Activated B cell treated with CpG ODN at 0.5 μM for 24 hours (primary cell): ENCODE measurements around the gene WARS2. TPM values are rescaled to one million over a fixed set of nuclear protein-coding genes. Genes with fewer than 3 reads are reported as not detected.

ENCODE experiments used
- ATAC-seq: fragments of 200-7000 bp; cut with Tn5 transposase; one replicate; pipeline ENCODE4 v1.10.0; 2021; ENCODE audit warnings: low read depth, mild to moderate bottlenecking, moderate library complexity
- CTCF ChIA-PET: fragments of 350-600 bp; sonication (Branson Sonifier 250); formaldehyde crosslinking; loops from one replicate; lab custom pipeline; 2021; ENCODE audit warnings: antibody characterized with exemption; lab: Charles Lee
- POLR2A ChIA-PET: fragments of 350-600 bp; sonication (Branson Sonifier 250); formaldehyde crosslinking; loops from one replicate; lab custom pipeline; 2021; ENCODE audit warnings: antibody characterized with exemption; lab: Charles Lee
- DNase-seq: peaks from one replicate; pipeline ENCODE4 v3.0.0; 2022
- H3K27ac Mint-ChIP-seq: one replicate; pipeline ENCODE4 v1.8.0; 2020; ENCODE audit warnings: mixed read lengths
- H3K27me3 Mint-ChIP-seq: one replicate; pipeline ENCODE4 v1.8.0; 2021; ENCODE audit warnings: mixed read lengths
- H3K36me3 Mint-ChIP-seq: one replicate; pipeline ENCODE4 v1.8.0; 2021; ENCODE audit warnings: low read depth, mixed read lengths
- H3K4me1 Mint-ChIP-seq: one replicate; pipeline ENCODE4 v1.8.0; 2021; ENCODE audit warnings: mixed read lengths
- H3K4me3 Mint-ChIP-seq: one replicate; pipeline ENCODE4 v1.8.0; 2020; ENCODE audit warnings: mild to moderate bottlenecking, mixed read lengths
- H3K9me3 Mint-ChIP-seq: one replicate; pipeline ENCODE4 v1.8.0; 2020; ENCODE audit warnings: mixed read lengths
- intact Hi-C: fragments of 100-400 bp; cut with micrococcal nuclease; formaldehyde crosslinking; loops from one replicate; pipeline ENCODE4 v1.15.1; 2024
- total RNA-seq: library from RNA; stranded (reverse); gene quantifications from 2 replicates; pipeline ENCODE4 v1.2.3, GENCODE V29; 2022
- TF ChIP-seq, protein P1 (sequence below): fragments of 200-600 bp; IDR thresholded peaks from one replicate; pipeline ENCODE4 v1.8.0; 2022; ENCODE audit warnings: antibody characterized with exemption, mild to moderate bottlenecking

The WARS2 gene
- total RNA-seq, 1 donor from 2014 or later, result 15.1 TPM

- CTCF ChIA-PET, result no interaction called here
- POLR2A ChIA-PET, result interaction anchor here (0.6 to 1.7 kb wide), 5 partner anchors 13 to 1774 kb away, joined by 3 to 4 read pairs (median 4); partner anchors contain the start of genes MAN1A2 and SEC22B
- H3K36me3 Mint-ChIP-seq, result peaks cover 14% of the 10 kb centered on the region
- H3K9me3 Mint-ChIP-seq, result no peaks in the 10 kb centered on the region
- peaks cover 4% of the 10 kb centered on the region for H3K4me1 Mint-ChIP-seq
- DNase-seq (peak; percentile 27), ATAC-seq (no peak)
- intact Hi-C loops, result loop anchor here (5.0 to 10.0 kb wide), 3 partner anchors 186 to 1774 kb away; partner anchors contain the start of genes MAN1A2 and SEC22B
- no peaks in the 10 kb centered on the region for H3K27me3 Mint-ChIP-seq
- TF ChIP-seq, protein P1, sequence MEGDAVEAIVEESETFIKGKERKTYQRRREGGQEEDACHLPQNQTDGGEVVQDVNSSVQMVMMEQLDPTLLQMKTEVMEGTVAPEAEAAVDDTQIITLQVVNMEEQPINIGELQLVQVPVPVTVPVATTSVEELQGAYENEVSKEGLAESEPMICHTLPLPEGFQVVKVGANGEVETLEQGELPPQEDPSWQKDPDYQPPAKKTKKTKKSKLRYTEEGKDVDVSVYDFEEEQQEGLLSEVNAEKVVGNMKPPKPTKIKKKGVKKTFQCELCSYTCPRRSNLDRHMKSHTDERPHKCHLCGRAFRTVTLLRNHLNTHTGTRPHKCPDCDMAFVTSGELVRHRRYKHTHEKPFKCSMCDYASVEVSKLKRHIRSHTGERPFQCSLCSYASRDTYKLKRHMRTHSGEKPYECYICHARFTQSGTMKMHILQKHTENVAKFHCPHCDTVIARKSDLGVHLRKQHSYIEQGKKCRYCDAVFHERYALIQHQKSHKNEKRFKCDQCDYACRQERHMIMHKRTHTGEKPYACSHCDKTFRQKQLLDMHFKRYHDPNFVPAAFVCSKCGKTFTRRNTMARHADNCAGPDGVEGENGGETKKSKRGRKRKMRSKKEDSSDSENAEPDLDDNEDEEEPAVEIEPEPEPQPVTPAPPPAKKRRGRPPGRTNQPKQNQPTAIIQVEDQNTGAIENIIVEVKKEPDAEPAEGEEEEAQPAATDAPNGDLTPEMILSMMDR, result no peak
- no peak overlapping the region for H3K4me3 Mint-ChIP-seq
- no peak overlapping the region for H3K27ac Mint-ChIP-seq
Measured at GRCh38 chr1:119141020-119141424, 569 bp upstream of the WARS2 start.

DNA sequence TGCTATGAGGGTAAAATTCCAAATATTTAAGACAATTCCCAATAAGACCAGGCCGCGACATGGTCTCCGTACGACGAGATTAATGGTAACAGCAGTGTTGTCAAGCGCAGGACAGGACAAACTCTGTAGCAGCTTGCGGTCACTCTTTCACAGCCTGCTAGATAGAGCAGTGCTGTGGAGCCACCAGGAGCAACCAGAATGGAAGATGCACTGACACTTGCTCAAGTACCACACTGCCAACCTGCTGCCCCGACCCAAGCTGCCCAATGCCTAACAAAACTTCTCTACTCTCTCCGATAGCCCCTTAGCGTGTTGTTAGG is 636 bp downstream of the WARS2 start:
- peaks cover 4% of the 10 kb centered on the region for H3K4me1 Mint-ChIP-seq
- H3K9me3 Mint-ChIP-seq, result no peaks in the 10 kb centered on the region
- ChIA-PET POLR2A (interaction anchor here (1.0 to 1.7 kb wide), 4 partner anchors 12 to 1773 kb away, joined by 3 to 4 read pairs (median 4); partner anchors contain the start of genes MAN1A2 and SEC22B), CTCF (no interaction called here)
- ATAC-seq (peak; percentile 21), DNase-seq (no peak)
- H3K27ac Mint-ChIP-seq, result no peak overlapping the region
- H3K4me3 Mint-ChIP-seq, result no peak overlapping the region
- H3K27me3 Mint-ChIP-seq, result no peaks in the 10 kb centered on the region
- TF ChIP-seq, protein P1, result no peak
- H3K36me3 Mint-ChIP-seq, result peaks cover 10% of the 10 kb centered on the region
- intact Hi-C loops, result loop anchor here (1.0 to 10.0 kb wide), 4 partner anchors 187 to 1773 kb away; partner anchors contain the start of genes GDAP2, MAN1A2, SEC22B and WDR3

- ChIA-PET CTCF (no interaction called here), POLR2A (interaction anchor here (1.7 kb wide), 1 partner anchor 12 kb away, joined by 4 read pairs; no protein-coding TSS in a partner anchor)
- H3K9me3 Mint-ChIP-seq, result no peaks in the 10 kb centered on the region
- TF ChIP-seq, protein P1, result no peak
- H3K4me3 Mint-ChIP-seq, result no peak overlapping the region
- H3K4me1 Mint-ChIP-seq, result peaks cover 4% of the 10 kb centered on the region
- ATAC-seq (no peak), DNase-seq (no peak)
- no peak overlapping the region for H3K27ac Mint-ChIP-seq
- H3K27me3 Mint-ChIP-seq, result no peaks in the 10 kb centered on the region
- H3K36me3 Mint-ChIP-seq, result peaks cover 8% of the 10 kb centered on the region
- intact Hi-C loops, result no loop called here
Measured at GRCh38 chr1:119139403-119139802, 1.1 kb downstream of the WARS2 start.

DNA sequence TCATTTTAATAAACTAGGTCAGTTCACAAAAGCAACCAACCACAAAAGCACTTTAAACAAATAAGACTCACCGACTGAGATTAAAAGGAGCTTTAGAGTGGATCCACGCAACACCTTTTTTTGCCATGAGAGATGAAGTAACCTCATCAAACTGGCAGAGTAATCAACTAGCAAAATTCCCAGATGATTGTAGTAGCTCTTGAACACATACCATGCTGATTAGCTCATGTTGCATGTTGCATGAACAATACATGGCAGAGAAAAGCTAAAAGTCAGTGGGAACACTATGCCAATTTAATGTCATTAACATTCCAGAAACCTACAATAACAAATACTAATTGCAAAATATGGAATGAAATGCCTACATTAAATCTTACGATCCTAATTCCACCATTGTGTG is 4.1 kb downstream of the WARS2 start:
- no peaks in the 10 kb centered on the region for H3K9me3 Mint-ChIP-seq
- no peaks in the 10 kb centered on the region for H3K27me3 Mint-ChIP-seq
- POLR2A ChIA-PET, result no interaction called here
- ATAC-seq (no peak), DNase-seq (no peak)
- H3K36me3 Mint-ChIP-seq, result peaks cover 4% of the 10 kb centered on the region
- CTCF ChIA-PET, result no interaction called here
- TF ChIP-seq, protein P1, result no peak
- peaks cover 8% of the 10 kb centered on the region for H3K4me1 Mint-ChIP-seq
- intact Hi-C loops, result no loop called here
- no peak overlapping the region for H3K4me3 Mint-ChIP-seq
- no peak overlapping the region for H3K27ac Mint-ChIP-seq

DNA sequence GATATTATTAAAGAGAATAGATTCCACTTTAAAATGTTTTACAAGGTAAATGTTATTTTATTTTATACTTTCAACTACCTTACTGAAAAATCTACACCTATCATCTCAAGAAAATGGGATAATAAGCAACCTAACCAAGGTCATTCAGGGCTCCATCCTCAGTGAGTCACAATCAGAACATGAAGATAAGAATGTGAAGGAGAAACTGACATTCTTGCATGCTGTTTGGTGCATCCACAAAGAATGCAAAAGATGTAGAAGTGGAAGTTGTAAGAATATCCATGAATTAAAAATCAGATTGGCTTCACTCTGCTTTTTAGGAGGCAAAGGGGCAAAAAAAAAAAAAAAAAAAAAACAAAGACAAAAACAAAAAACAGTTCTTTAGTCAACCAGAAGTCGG is 6.5 kb downstream of the WARS2 start:
- no peak overlapping the region for H3K27ac Mint-ChIP-seq
- DNase-seq, result no peak
- CTCF ChIA-PET, result no interaction called here
- POLR2A ChIA-PET, result no interaction called here
- peaks cover 7% of the 10 kb centered on the region for H3K36me3 Mint-ChIP-seq
- intact Hi-C loops, result no loop called here
- H3K4me1 Mint-ChIP-seq, result peaks cover 8% of the 10 kb centered on the region
- ATAC-seq, result no peak
- TF ChIP-seq, protein P1, result no peak
- no peaks in the 10 kb centered on the region for H3K27me3 Mint-ChIP-seq
- no peak overlapping the region for H3K4me3 Mint-ChIP-seq
- H3K9me3 Mint-ChIP-seq, result no peaks in the 10 kb centered on the region
